Activated naive CD8-positive, alpha-beta T cell treated with anti-CD3 and anti-CD28 coated beads, Interleukin-2, amount 50 U/mL, for 16 hours (primary cell): ENCODE results near the gene JHY.
"Not testable (repeated sequence)": the region's sequence is repeated elsewhere in the genome, so short reads cannot be mapped to it uniquely, and the experiment has no call there.

Source experiments
- DNase-seq: peaks from one replicate; pipeline ENCODE4 v3.0.0-alpha.2; 2020; ENCODE audit warnings: low read depth, low spot score

JHY gene

DNA sequence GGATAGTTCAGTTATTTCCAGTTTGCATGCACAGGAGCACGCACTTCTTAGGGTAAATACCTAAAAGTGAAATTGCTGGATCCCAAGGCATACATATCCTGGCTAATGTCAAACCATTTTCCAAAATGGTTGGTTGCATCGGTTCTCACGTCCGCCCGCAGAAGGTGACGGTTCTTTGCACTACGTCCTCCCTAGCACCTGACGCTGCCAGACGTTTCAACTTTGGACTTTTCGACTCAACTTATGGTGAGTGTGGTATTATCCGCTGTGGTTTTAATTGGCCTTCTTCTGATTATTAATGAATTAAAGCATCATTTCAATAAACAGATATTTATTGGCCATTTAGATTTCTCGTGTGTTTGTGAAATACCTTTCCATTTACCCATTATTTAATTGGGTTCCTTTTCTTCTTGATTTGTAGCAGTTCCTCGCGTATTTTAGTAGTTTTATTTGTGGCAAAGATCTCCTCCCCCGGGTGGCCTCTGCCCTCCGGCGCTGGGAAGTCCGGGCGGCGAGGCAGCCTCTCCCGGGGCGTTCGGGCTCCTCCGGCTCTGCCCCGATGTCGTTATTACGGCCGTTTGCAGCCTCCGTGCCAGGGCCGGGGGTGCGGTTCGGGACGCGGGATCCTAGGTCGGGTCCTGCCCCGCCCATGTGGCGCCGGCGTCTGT is at the start of gene JHY:
JHY (plus strand) TSS at position 571 of the 668 bp plus-strand sequence. CDS start 3,091 bp downstream, outside the sequence.
- DNase-seq, result no peak

DNA sequence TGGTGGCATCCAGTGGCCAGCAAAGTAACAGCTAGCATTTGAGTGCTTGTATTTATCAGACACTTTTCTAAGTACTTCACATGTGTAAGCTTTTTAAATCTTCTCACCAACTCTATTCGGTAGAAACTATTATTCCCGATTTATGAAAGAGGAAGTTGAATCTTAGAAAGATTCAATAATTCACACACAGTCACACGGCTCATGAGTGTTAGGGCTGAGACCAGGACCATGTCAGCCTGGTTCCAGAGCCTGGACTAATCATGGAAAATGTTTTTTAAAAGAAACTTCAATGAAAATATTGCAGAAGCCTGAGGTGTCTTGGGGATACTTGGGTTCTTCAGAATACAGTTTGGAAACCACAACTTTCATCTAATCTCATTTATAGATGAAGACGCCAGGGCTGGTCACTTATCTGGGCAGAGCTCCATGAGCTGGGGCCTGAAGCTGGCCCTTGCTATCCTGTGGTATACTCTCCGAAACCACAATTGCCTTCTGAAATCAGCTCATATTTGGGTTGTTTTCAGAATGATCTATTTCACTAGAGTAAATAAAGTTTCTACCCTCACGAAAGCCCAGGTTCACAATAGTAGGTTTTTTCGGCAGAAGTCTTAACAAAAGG is 48.6 kb upstream of the JHY start:
- no peak for DNase-seq

DNA sequence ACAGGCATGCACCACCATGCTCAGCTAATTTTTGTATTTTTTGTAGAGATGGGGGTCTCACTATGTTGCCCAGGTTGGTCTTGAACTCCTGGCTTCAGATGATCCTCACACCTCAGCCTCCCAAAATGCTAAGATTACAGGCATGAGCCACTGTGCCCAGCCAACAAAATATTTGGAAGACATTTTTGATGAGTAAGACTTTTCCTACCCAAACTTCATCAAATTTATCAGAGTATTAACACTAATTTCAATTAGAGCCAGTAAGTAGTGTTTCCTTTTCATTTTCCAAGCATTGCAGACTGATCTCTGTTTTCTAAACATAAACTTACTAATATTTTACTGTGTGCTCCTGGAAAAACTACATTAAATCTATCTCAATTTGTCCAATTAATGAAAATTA is 45.6 kb upstream of the JHY start:
- no peak for DNase-seq

DNA sequence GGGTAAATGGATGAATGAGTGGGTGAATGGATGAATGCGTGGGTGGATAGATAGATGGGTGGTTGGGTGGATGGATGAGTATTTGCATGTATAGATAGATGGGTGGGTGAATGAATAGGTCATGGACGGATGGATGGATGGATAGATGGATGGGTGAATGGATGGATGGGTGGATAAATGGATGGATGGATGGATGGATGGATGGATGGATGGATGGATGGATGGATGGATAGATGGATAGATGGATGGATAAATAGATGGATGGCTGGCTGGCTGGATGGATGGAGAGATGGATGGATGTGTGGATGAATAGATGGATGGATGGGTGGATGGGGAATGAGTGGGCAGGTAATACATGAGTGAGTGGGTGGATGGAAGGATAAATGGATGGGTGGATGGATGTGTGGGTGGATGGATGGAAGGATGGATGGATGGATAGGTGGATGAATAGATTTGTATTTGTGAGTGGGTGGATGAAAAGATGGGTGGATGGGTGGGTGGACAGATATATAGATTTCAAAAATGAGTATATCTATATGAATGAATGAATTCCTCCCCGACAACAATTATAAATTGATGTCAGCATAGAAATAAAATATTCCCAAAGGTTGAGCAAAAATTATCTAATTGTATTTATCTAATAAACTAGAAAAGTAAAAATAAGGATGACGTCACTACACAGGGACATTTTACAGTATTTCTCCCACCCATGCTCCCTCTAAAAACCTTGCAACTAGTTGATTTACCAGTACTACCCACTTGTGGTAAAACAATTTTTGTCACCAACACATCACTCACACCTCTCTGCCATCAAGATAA is 44.8 kb upstream of the JHY start:
- no peak for DNase-seq

DNA sequence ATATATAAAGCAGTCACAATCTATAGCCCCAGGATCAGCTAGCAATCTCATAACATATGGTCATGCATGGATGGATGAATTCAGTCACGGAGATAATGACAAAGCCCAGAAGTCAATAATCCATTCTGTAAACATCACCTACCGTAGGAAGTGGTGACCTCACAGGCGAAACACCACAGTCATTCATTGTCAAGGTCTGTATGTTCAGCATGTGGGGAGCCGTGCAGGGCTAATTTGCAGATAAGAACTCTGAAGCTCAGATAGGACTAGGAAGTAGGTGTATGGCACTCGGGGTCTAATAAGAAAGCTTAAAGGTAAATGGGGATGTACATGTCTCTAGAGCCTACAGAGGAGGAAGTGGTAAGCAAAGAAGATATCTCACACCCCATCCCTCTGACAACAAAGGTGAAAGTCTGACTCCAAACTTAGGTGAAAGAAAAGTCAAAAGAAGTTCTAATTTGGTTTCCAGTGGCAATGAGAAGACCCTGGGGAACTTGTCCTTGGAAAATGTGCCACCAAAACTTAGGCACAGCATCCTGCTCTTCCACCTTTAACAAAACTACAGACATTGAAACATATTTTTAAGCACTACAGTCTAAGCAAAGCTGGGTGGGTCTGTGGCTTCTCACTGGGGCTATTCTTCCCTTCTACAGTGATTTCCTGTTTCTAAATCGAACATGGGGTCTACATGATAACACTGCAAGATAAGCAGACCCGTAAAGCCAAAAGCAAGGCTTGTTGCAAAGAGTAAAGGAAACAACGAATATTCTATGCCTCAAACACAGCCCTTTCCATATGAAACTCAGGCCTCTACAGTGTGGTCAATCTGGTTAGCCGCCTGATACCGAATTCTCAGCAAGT is 39.0 kb upstream of the JHY start:
- DNase-seq, result no peak

DNA sequence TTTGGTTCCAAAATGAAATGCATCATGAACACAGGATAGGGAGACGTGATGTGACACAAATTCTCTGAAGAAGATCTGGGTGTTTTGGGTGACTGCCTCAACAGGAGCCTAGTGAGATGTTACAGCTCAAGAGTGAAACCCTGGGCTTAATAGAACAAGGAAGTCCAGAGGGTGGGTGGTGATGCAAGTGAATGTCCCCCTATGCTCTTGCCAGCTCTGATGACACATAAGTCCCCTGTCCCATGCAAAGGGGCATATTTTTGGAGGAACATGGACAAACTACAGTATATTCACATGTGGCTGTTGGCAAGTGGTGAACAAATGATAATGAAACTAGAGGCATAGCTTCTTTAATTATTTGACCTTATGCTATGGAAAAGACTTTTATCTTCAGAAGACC is 35.1 kb upstream of the JHY start:
- no peak for DNase-seq

DNA sequence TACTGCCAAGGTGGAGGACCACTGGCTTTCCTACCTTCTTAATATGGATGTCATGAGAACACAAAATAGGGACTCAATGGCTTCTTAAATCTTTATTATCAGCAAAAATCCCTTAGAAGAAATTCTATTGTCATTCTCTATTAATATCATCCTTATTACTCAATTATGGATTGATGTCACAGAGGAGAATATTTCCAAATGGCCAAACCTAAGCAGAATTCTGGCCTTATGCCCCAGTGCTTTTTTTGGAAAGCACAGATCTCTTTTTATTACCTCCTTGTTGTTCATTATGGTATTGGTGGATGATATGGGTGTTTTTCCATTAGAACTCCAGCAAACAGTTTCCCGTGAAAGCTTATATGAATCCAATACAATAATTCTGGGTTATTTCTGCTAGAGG is 34.4 kb upstream of the JHY start:
- DNase-seq, result no peak

DNA sequence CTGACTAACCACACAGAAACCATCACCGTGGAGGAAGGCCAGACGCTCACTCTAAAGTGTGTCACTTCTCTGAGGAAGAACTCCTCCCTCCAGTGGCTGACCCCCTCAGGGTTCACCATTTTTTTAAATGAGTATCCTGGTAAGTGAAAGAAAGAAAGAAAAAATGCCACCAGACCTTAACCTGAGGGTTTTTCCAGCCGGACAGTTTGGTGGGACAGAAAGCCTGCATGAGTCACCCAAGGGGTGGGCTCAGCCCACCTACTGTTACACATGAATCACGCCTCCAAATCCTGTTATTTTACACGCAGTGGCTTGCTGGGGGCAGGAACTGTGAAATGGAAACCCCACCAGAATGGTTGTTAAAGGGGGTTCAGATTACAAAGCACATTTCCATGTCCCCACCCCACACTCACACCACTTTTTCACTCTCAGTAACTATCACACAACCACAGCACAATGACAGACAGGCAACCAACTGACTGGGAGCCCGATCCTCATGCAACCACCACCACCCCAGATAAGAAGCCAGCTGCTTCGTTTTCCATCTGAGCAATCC is 32.4 kb upstream of the JHY start:
- peak; percentile 54 for DNase-seq

DNA sequence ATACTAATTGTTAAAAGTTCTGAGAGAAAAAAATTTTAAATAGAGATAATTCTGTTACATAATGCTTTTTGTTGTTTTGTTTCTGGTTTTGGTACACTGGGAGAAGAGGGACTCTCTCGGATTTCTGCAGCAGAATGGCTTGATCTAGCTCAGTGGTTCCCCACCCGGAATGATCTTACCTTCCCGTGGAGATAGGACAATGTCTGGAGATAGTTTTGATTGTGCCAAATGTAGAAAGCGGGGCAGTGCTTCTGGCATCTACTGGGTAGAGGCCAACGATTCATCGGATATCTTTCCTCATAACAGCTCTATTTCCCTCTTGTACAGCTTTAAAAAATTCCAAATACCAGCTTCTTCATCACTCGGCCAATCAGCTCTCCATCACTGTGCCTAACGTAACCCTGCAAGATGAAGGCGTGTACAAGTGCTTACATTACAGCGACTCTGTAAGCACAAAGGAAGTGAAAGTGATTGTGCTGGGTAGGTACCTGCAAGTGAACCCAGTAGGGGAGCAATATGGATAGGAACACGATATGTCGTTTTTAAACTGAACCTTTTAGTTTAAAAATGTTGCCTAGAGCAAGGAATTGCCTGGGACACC is 31.1 kb upstream of the JHY start:
- DNase-seq, result no peak

DNA sequence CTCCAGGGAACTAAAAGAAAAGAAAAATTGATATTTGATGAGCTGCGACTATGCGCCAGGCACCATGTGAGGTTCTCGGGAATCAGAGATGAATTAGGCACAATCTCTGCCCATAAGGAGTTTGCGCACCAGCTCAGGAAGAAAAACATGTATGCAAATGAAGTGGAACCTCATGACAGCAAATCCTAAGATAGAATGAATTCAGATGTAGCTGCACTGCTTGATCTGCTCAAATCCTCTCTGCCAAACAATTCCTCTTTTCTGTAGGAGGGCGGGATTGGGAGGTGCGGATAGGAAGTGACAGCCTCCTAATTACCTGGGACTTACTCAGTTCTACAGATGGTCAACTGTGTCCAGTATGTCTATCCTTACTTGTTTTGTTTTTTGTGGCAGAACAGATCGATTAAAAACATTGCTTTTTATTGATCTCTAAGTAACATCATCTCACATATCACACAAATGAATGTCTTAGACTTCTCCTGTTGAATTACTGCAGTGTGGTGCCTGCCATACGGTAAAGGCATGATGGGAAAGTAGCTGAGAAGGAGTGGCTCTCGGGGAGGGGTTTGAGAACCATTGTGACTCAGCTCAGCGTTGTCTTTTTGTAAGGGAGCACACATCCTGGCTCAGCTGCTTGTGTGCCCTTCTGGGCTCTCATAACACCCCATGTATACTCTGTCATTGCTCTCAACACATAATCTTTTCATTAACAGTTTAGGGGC is 30.3 kb upstream of the JHY start:
- DNase-seq, result no peak

DNA sequence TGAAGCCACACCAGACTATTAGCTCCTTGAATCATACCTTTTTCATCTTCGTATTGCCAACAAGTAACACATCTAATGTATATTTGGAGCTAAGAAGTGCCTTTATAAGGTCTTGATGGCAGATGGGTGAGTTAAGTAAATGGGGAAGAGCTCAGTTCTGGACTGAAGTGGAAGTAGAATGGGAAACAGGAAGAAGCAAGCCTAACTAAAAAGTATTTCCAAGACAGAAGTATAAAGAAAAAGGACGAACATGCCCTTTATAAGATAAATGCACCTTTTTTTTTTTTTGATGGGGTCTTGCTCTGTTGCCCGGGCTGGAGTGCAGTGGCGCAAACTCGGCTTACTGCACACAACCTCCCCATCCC is 29.8 kb upstream of the JHY start:
- no peak for DNase-seq

DNA sequence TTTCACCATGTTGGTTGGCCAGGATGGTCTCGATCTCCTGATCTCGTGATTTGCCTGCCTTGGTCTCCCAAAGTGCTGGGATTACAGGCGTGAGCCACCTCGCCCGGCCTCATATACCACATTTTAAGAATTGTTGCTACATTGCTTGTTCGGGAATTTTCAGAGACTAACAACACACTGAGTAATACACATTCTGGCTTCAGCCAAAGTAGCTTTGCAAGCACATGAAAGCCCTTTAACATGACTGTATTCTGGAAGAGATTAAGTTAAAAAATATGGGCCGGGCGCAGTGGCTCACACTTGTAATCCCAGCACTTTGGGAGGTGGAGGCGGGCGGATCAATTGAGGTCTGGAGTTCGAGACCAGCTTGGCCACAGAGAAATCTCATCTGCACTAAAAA is 29.3 kb upstream of the JHY start:
- no peak for DNase-seq

DNA sequence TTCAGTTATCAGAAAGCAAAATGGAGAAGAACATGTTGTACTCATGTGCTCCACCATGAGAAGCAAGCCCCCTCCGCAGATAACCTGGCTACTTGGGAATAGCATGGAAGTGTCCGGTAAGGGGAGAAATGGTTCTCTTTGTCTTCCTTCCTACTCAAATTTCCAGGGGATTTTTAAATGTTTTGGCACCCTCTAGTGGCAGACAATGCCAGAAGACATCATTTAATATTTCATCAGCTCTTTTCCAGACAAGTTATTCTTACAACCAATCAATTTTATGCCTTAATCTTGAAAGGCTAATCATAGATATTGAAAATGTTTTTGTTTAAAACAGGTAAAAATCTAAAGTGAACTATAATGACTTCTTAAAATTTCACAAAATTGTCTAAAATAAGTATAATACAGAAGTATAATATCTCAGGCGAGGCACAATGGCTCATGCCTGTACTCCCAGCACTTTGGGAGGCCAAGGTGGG is 28.6 kb upstream of the JHY start:
- no peak for DNase-seq

DNA sequence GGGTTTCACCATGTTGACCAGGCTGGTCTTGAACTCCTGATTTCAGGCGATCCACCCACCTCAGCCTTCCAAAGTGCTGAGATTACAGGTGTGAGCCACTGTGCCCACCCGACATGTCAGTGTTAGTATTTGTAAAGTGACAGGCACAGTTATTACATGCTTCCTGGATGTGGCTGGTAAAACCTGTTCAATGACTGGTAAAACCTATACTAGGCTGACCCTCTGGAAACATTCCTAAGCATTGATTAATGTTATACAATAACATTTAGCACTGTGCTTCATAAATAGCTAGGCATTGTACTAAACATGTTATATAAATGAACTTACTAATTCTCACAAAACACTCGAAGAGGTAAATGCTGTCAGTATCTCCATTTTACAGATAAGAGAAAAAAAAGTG is 20.9 kb upstream of the JHY start:
- DNase-seq, result no peak

DNA sequence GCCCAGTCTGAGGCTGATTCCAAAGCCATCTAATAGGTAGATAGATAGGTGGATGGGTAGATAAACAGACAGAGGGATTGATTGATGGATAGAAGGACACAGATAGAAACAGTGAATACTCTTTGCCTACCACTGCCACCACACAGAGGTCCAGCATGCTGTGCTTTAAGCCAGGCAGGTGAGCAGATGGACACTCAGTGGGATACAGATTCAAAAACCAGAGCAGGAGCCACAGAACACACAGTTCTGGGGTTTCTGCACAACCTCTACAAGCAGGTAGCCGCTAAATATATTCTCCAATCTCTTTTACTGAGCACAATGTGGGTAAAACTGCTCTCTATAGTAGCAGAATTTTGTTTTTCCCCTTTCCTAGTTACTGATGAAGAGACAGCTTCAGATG is 20.5 kb upstream of the JHY start:
- DNase-seq, result no peak

DNA sequence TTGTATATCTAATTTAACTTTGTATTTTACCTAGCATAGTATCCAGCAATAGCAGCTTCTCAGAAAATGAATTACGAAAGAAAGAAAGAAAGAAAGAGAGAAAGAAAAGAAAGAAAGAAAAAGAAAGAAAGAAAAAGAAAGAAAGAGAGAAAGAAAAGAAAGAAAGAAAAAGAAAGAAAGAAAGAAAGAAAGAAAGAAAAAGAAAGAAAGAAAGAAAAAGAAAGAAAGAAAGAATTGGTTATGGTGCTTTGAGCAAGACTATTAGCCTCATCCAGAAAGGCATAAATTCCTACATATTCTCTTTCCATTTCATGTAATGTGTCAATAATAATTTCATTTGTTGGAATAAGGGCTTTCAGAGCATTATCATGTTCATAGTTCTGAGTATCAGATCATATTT is 19.4 kb upstream of the JHY start:
- DNase-seq, result not testable (repeated sequence)

DNA sequence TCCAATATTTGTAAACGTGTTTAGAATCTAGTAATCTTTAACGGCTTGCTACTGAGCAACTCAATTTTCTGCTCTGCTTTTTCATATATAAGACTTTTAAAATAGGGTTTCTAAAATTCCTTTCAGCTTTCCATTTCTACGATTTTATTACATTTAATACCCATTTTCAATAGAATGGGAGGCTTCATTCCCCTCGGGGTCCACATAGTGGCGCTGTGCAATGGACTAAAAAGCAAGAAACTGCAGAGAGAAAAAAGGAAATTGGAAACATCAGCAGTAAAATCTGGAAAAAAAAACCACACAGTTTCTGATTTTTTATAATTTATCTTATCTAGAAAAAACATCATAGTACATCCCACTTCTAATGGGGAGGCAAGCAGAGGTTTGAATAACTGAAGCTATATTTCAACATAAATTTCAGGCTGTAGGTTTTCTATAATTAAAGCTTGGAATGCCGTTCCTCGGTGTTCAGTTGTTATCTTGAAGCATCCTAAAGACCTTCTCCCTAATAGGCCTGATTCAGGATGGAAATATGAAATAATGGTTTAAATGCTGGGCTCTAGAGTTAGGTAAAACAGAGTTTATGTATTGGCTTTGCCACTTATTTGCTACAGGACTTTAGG is 18.7 kb upstream of the JHY start:
- DNase-seq, result no peak

DNA sequence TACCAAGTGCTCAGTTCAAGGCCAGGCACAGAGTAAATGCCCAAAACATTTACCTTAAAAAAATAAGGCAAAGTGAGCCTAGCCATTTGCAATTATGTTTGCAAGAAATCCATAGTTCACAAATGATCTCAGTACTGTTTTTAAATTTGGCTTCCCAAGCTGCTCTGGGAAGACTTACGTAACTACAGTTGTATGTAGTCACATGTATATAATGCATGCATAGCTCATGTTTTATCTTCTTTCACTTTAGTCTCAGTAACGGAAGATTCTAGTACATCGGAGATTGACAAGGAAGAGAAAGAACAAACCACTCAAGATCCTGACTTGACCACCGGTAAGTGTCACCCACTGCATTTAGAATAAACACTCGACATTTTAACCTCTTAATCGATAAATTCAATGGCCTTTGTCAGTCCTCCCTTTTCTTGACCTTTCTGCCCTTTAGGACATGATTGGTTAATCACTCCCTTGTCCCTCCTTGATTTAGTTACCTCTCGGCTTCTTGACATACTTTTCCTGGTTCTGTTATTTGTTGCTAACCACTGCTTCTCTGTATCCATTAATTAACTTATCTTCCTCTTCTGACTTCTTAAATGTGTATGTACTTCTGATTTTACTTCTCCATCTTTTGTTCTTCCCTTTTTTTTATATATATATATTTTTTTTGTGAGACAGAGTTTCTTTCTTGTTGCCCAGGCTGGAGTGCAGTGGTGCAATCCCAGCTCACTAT is 18.0 kb upstream of the JHY start:
- DNase-seq, result no peak

DNA sequence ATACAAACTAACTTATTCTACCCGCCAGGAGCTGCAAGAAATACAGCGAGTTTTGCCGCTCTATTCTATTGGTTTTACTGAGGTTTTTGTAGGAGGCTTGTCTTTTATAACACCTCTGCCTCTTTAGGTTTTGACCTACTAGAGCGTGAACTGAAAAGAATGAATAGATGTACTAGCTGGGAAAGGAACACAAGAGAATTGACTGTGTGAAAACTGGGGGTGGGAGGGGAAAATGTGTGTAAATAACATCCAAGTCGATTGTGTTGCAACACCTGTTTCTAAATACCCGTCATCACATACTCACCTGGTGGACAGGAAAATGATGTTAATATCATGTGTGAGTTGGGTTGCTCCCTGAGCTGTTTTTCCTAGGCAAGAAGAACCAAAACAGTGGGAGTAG is 12.9 kb upstream of the JHY start:
- DNase-seq, result no peak
